ENCODE measurements around the gene IL12A. TPM values are rescaled to one million over a fixed set of nuclear protein-coding genes. Genes with fewer than 3 reads are reported as not detected.

IL12A gene
- 1 to 10 TPM; 4.4 to 7.5 TPM for polyA plus RNA-seq

GRCh38 chr3:159988617-159989271 lies at the start of gene IL12A:
Gene IL12A, plus strand, starts transcription at chr3:159988835.
- Histone ChIP-seq H3K27me3 (ENCODE audit: control insufficient read depth in 1 of 2, insufficient read depth in 2 of 2, low read length in 2 of 2) (no peaks in the 10 kb centered on the region), H3K4me1 (ENCODE audit: control insufficient read depth in 2 of 2, insufficient read depth in 2 of 2, low read length in 1 of 2) (peaks cover 0 to 11% of the 10 kb centered on the region in 2 donors), H3K36me3 (ENCODE audit: control insufficient read depth in 2 of 2, insufficient read depth in 2 of 2, low read length in 1 of 2) (no peaks in the 10 kb centered on the region), H3K4me3 (ENCODE audit: low read depth in 1 of 2, low read length in 2 of 2) (peak within 1 kb of the TSS; percentile 63 to 65), H3K27ac (ENCODE audit: low read depth in 2 of 2, low read length in 1 of 2) (peak within 1 kb of the TSS in 1 of 2 donors; percentile 14), H3K9me3 (ENCODE audit: control insufficient read depth in 2 of 2, insufficient read depth in 1 of 2, low read depth in 1 of 2, low read length in 1 of 2) (no peaks in the 10 kb centered on the region)
- WGBS, 2 donors, result 1% methylated on average over 54 of the region's 54 CpGs

DNA sequence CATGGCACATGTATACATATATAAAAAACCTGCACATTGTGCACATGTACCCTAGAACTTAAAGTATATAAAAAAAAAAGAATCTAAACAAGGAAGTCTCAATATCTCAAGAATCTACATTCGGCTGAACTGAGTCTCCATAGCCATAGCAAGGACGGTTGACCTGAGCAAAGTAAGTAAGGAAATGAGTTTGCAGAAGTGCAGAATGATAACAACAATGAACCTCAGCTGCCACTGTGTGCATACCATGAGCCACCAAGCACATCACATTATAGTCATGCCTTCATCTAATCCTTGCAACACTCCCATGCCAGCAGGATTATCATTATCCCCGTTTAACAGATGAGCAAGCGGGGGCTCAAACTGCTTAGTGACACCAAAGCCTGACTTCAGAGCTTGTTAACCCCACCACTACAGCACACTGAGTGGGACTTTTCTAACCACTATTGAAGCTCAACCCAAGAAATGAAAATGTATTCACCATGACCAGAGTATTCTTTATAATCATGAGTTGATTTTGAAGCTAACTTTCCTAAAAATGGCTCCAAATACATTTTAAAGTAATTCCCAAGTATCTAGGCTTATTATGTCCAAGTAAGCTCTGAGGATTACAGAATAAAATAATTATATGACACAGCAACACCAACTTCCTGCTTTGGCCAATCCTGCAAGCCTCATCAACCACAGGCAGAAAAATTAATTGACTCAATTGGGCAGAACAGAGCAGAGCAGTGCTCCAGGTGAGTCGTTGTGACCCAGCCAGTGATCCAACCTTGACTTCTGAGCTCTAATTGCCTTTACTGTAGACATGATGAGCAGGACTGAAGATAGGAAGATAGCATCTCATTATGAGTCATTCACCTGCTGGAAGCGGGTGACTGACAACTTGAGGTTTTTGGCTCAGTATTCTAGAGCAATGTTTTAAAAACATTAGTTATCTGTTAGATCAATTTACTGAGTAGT lies 47.3 kb upstream of the IL12A start:
- H3K4me1 ChIP-seq (ENCODE audit: control insufficient read depth in 2 of 2, insufficient read depth in 2 of 2, low read length in 1 of 2), result no peaks in the 10 kb centered on the region
- no peak overlapping the region for H3K4me3 ChIP-seq (ENCODE audit: low read depth in 1 of 2, low read length in 2 of 2)
- H3K27me3 ChIP-seq (ENCODE audit: control insufficient read depth in 1 of 2, insufficient read depth in 2 of 2, low read length in 2 of 2), result no peaks in the 10 kb centered on the region
- H3K9me3 ChIP-seq (ENCODE audit: control insufficient read depth in 2 of 2, insufficient read depth in 1 of 2, low read depth in 1 of 2, low read length in 1 of 2), result no peaks in the 10 kb centered on the region
- H3K27ac ChIP-seq (ENCODE audit: low read depth in 2 of 2, low read length in 1 of 2), result no peak overlapping the region
- no peaks in the 10 kb centered on the region for H3K36me3 ChIP-seq (ENCODE audit: control insufficient read depth in 2 of 2, insufficient read depth in 2 of 2, low read length in 1 of 2)
- WGBS, 2 donors, result 60 to 71% methylated on average over 6 of the region's 6 CpGs

DNA sequence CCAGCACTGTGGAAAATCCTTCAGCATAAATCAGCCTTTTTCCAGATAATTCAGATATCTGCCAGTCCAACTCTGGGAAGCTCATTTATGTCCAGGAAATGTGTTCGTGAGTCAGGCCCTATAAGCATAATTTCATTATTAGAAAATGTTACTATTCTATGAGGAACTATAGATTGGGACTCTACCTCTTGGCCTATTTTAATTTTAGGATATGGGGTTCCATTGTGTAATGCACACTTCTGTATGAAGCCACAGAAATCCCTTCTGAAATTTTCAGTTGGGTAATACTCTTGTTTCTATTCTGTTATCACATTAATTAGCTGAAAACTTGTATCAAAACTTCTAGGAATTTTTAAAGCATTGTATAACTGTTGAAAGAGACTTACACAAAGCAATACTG lies 43.9 kb upstream of the IL12A start:
- WGBS, 2 donors, result 62 to 82% methylated on average over 1 of the region's 1 CpG
- H3K27ac ChIP-seq (ENCODE audit: low read depth in 2 of 2, low read length in 1 of 2), result no peak overlapping the region
- H3K4me1 ChIP-seq (ENCODE audit: control insufficient read depth in 2 of 2, insufficient read depth in 2 of 2, low read length in 1 of 2), result no peaks in the 10 kb centered on the region

GRCh38 chr3:159945930-159946329 lies 42.7 kb upstream of the IL12A start:
- WGBS, 2 donors, result 86 to 91% methylated on average over 2 of the region's 2 CpGs
- H3K36me3 ChIP-seq (ENCODE audit: control insufficient read depth in 2 of 2, insufficient read depth in 2 of 2, low read length in 1 of 2), result no peaks in the 10 kb centered on the region
- no peak overlapping the region for H3K4me3 ChIP-seq (ENCODE audit: low read depth in 1 of 2, low read length in 2 of 2)
- no peaks in the 10 kb centered on the region for H3K4me1 ChIP-seq (ENCODE audit: control insufficient read depth in 2 of 2, insufficient read depth in 2 of 2, low read length in 1 of 2)
- H3K27me3 ChIP-seq (ENCODE audit: control insufficient read depth in 1 of 2, insufficient read depth in 2 of 2, low read length in 2 of 2), result peaks cover 0 to 11% of the 10 kb centered on the region in 2 donors
- no peak overlapping the region for H3K27ac ChIP-seq (ENCODE audit: low read depth in 2 of 2, low read length in 1 of 2)
- H3K9me3 ChIP-seq (ENCODE audit: control insufficient read depth in 2 of 2, insufficient read depth in 1 of 2, low read depth in 1 of 2, low read length in 1 of 2), result no peaks in the 10 kb centered on the region

More for the DNA sequence above, 43.9 kb upstream of the IL12A start:
- H3K9me3 ChIP-seq (ENCODE audit: control insufficient read depth in 2 of 2, insufficient read depth in 1 of 2, low read depth in 1 of 2, low read length in 1 of 2), result no peaks in the 10 kb centered on the region
- no peak overlapping the region for H3K4me3 ChIP-seq (ENCODE audit: low read depth in 1 of 2, low read length in 2 of 2)
- no peaks in the 10 kb centered on the region for H3K36me3 ChIP-seq (ENCODE audit: control insufficient read depth in 2 of 2, insufficient read depth in 2 of 2, low read length in 1 of 2)
- H3K27me3 ChIP-seq (ENCODE audit: control insufficient read depth in 1 of 2, insufficient read depth in 2 of 2, low read length in 2 of 2), result peaks cover 0 to 5% of the 10 kb centered on the region in 2 donors

DNA sequence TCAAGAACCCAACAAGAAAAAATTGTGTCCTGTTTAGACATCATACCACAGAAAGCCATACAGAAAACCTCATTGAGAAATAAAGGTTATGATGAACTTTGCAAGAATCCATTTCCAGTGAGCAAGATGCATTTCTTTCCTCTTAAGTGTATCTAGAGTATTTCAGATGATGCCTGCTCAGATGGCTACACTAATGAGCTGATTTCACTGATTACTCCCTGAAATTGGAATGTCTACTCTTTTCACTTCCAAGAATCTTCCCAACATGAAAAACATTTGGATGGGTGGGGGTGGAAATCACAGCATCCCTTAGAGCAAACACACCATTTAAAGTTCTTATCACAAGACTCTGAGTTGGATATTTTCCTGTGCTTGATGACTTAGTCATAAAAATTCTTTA lies 41.4 kb upstream of the IL12A start:
- no peaks in the 10 kb centered on the region for H3K4me1 ChIP-seq (ENCODE audit: control insufficient read depth in 2 of 2, insufficient read depth in 2 of 2, low read length in 1 of 2)
- H3K27ac ChIP-seq (ENCODE audit: low read depth in 2 of 2, low read length in 1 of 2), result no peak overlapping the region
- H3K27me3 ChIP-seq (ENCODE audit: control insufficient read depth in 1 of 2, insufficient read depth in 2 of 2, low read length in 2 of 2), result peaks cover 0 to 11% of the 10 kb centered on the region in 2 donors
- no peaks in the 10 kb centered on the region for H3K9me3 ChIP-seq (ENCODE audit: control insufficient read depth in 2 of 2, insufficient read depth in 1 of 2, low read depth in 1 of 2, low read length in 1 of 2)
- no peaks in the 10 kb centered on the region for H3K36me3 ChIP-seq (ENCODE audit: control insufficient read depth in 2 of 2, insufficient read depth in 2 of 2, low read length in 1 of 2)
- H3K4me3 ChIP-seq (ENCODE audit: low read depth in 1 of 2, low read length in 2 of 2), result no peak overlapping the region

- H3K4me1 ChIP-seq (ENCODE audit: control insufficient read depth in 2 of 2, insufficient read depth in 2 of 2, low read length in 1 of 2), result no peaks in the 10 kb centered on the region
- no peaks in the 10 kb centered on the region for H3K9me3 ChIP-seq (ENCODE audit: control insufficient read depth in 2 of 2, insufficient read depth in 1 of 2, low read depth in 1 of 2, low read length in 1 of 2)
- H3K36me3 ChIP-seq (ENCODE audit: control insufficient read depth in 2 of 2, insufficient read depth in 2 of 2, low read length in 1 of 2), result no peaks in the 10 kb centered on the region
- no peak overlapping the region for H3K27ac ChIP-seq (ENCODE audit: low read depth in 2 of 2, low read length in 1 of 2)
- peaks cover 0 to 11% of the 10 kb centered on the region in 2 donors for H3K27me3 ChIP-seq (ENCODE audit: control insufficient read depth in 1 of 2, insufficient read depth in 2 of 2, low read length in 2 of 2)
- H3K4me3 ChIP-seq (ENCODE audit: low read depth in 1 of 2, low read length in 2 of 2), result no peak overlapping the region
- WGBS, 2 donors, result 55 to 56% methylated on average over 5 of the region's 5 CpGs
Observed at GRCh38 chr3:159948429-159949144, 40.0 kb upstream of the IL12A start.

GRCh38 chr3:159950156-159950898 lies 38.3 kb upstream of the IL12A start:
- no peak overlapping the region for H3K4me3 ChIP-seq (ENCODE audit: low read depth in 1 of 2, low read length in 2 of 2)
- H3K27ac ChIP-seq (ENCODE audit: low read depth in 2 of 2, low read length in 1 of 2), result no peak overlapping the region
- H3K27me3 ChIP-seq (ENCODE audit: control insufficient read depth in 1 of 2, insufficient read depth in 2 of 2, low read length in 2 of 2), result peaks cover 0 to 11% of the 10 kb centered on the region in 2 donors
- no peaks in the 10 kb centered on the region for H3K36me3 ChIP-seq (ENCODE audit: control insufficient read depth in 2 of 2, insufficient read depth in 2 of 2, low read length in 1 of 2)
- H3K4me1 ChIP-seq (ENCODE audit: control insufficient read depth in 2 of 2, insufficient read depth in 2 of 2, low read length in 1 of 2), result no peaks in the 10 kb centered on the region
- 60 to 62% methylated on average over 3 of the region's 3 CpGs for WGBS, 2 donors
- no peaks in the 10 kb centered on the region for H3K9me3 ChIP-seq (ENCODE audit: control insufficient read depth in 2 of 2, insufficient read depth in 1 of 2, low read depth in 1 of 2, low read length in 1 of 2)

- H3K36me3 ChIP-seq (ENCODE audit: control insufficient read depth in 2 of 2, insufficient read depth in 2 of 2, low read length in 1 of 2), result no peaks in the 10 kb centered on the region
- H3K4me1 ChIP-seq (ENCODE audit: control insufficient read depth in 2 of 2, insufficient read depth in 2 of 2, low read length in 1 of 2), result no peaks in the 10 kb centered on the region
- no peak overlapping the region for H3K27ac ChIP-seq (ENCODE audit: low read depth in 2 of 2, low read length in 1 of 2)
- H3K9me3 ChIP-seq (ENCODE audit: control insufficient read depth in 2 of 2, insufficient read depth in 1 of 2, low read depth in 1 of 2, low read length in 1 of 2), result no peaks in the 10 kb centered on the region
- H3K4me3 ChIP-seq (ENCODE audit: low read depth in 1 of 2, low read length in 2 of 2), result no peak overlapping the region
- 68 to 74% methylated on average over 2 of the region's 2 CpGs for WGBS, 2 donors
- H3K27me3 ChIP-seq (ENCODE audit: control insufficient read depth in 1 of 2, insufficient read depth in 2 of 2, low read length in 2 of 2), result peaks cover 0 to 11% of the 10 kb centered on the region in 2 donors
Observed at GRCh38 chr3:159951540-159951939, 37.1 kb upstream of the IL12A start.

Measured in esophagus (tissue), 2 donors.